Body of pancreas (tissue), 4 donors: ENCODE results near the gene LSAMP.

Experiments used
- CTCF ChIP-seq, 7 experiments: fragments of 450-650 bp in 4 of 7; fragments of 200-600 bp in 3 of 7; sonication (generic) in 3 of 7; IDR thresholded peaks; one replicate each; pipeline ENCODE4 v1.5.1; 2016 to 2019; ENCODE audit warnings: antibody characterized with exemption in 7 of 7
- POLR2A ChIP-seq, 3 donors: fragments of 450-650 bp; IDR thresholded peaks; one replicate each; pipeline ENCODE4 v1.6.1; 2016; ENCODE audit warnings: antibody characterized with exemption in 3 of 3, mild to moderate bottlenecking in 2 of 3

DNA sequence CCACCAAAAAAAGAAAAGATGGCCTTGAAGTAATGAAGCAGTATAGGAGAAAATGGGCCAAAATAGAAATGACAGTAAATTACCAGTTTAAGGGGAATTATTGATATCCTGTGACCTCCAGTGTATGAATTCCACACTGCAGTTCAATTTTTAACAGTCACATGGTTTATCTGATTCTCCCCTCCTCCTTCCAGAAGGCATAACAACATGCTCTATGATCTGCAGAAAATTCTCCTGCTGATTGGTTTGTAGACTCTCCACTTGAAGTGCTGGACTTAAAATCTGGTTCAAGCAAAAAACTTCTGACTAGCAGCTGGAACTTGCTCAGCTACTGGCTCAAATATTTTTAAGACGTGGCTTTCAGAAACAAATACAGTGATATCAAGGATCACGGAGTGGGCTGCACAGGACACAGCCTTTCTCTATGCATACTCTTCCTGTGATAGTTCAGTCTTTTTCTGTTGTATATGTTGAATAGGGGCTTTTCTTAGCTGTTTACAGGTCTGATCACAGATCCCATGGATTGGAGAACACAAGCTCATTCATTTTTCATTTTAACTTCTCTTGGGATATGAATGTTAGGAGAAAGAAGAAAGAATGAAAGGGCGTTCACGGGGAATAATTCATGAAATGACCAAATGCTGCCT lies 211.5 kb downstream of the LSAMP start:
- TF ChIP-seq POLR2A (IDR thresholded peaks at IDR 0.05) (no peak), CTCF (IDR thresholded peaks at IDR 0.05) (no peak)
